GM19455 (cell line): Measurements from ENCODE around the gene XPA.
"Not testable (repeated sequence)": the region's sequence is repeated elsewhere in the genome, so short reads cannot be mapped to it uniquely, and the experiment has no call there.

Experiments
- ATAC-seq: cut with Tn5 transposase; IDR thresholded peaks from one replicate; pipeline ENCODE4 v1.9.1; 2021; ENCODE audit not compliant: unreplicated experiment

The XPA gene

GRCh38 chr9:97704345-97704677, 7.2 kb upstream of the XPA start:
- no peak for ATAC-seq

DNA sequence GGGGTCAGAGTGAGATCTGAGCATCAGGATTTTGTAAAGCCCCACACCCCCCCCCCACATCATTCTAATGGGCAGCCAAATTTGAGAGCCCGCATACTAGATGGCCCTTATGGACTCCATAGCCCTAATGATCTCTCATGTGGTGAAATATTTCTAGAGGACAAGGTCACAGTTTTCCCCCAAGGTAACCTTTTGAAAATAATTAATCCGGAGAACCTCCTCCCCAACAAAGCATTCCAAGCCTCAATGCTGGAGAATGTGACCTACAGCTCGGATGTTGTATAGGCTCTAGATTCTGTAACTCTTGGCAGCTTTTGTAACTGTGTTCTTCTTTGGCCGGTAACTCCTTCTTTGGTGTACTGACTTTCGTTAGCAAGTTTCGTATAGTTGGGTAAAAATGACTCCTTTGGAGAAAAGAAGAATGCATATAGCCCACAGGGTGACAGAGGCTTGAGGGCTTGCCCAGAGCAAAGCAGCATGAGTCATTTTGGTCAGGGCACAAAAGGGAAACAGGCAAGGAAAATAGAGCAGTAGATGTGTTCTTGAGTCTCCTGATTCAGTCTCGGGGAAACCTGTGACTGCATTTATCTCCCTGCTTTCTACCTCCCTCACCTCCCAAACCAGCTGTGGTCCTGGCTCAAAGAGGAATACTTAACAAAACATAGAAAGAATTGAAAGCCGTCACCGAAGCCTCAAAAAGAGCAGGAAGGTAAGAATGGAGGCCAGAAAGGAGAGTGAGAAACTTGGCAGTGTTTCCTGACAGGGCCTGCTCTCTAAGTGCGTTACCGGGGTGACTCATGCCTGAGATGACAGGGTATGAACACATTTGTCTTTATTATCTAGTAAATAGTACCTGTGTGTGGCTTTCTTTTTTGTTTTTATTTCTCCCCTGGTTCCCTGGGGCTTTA, 6.6 kb upstream of the XPA start:
- no peak for ATAC-seq

- ATAC-seq = not testable (repeated sequence)
Observed at GRCh38 chr9:97699824-97700223, 2.7 kb upstream of the XPA start.

DNA sequence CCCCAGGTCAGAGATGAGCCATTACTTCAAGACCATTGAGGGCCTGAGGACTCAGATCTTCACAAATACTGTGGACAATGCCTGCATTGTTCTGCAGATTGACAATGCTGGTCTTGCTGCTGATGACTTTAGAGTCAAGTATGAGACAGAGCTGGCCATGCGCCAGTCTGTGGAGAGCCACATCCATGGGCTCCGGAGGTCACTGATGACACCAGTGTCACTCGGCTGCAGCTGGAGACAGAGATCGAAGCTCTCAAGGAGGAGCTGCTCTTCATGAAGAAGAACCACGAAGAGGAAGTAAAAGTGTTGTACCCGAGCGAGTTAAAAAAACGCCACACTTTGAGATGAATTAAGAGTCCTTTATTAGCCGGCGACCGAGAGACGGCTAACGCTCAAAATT, 2.1 kb upstream of the XPA start:
- ATAC-seq = not testable (repeated sequence)

DNA sequence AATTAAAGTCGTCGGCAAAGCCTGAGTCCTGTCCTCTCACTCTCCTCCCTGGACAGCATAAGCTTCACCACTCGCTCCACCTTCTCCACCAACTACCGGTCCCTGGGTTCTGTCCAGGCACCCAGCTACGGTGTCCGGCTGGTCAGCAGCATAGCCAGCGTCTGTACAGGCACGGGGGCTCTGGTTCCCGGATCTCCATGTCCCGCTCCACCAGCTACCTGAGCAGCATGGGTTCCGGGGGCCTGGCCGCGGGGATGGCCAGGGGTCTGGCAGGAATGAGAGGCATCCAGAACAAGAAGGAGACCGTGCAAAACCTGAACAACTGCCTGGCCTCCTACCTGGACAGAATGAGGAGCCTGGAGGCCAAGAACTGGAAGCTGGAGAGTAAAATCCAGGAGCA, 1.7 kb upstream of the XPA start:
- no peak for ATAC-seq

DNA sequence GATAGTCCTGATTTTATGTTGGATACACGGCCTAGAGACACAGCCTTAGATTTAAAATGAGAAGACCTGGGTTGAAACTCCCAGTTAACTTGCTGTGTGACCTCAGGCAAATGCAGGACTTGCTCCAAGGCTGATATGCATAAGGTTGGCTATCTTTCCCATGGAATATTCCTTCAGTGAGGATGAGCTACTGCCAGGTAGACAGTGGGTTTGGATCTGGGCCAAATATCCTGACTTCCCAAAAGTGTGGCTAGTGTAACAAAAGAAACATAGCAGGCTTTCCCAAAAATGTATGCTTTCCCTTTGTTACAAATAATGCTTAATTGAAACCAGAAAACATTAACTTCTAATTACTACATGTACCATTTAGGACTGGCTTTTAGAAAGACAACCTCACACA, 697 bp upstream of the XPA start:
- ATAC-seq = no peak

DNA sequence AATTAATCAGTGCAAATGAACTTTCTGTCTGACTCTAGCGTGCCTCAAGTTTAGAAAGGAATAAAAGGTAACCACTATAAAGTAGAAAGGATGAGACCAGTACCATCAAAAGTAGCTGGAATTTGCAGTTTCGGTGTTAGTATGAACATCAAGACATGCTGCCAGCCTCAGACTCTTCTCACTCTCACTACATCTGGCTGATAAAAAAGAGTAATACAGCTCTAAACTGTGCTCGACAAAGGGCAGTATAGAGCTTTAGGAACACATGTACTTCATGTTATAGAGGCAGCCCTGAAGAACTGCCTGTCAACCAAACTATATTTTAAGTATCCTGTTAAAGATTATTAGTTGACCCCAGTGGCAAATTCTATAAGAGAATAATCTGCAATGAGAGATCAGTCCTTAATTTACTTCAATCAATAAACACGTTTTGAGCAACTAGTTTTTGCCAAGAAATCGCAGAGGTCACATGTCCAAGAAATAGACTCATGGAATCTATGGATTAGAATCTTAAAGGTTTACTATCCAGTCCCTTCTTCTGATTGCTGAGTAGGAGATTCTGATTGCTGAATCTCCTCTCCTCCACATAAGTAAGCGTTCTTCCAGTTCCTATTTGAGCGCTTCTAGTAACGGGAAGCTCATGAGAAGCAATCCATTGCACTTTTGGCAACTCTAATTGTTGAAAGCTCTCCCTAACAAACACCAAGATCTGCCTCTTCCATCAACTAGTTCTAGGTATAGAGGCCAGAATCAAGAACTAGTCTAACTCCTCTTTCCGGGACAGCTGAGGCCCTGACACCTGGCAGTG, 941 bp downstream of the XPA start:
- no peak for ATAC-seq

- no peak for ATAC-seq
Observed at GRCh38 chr9:97695390-97695789, 1.8 kb downstream of the XPA start.

DNA sequence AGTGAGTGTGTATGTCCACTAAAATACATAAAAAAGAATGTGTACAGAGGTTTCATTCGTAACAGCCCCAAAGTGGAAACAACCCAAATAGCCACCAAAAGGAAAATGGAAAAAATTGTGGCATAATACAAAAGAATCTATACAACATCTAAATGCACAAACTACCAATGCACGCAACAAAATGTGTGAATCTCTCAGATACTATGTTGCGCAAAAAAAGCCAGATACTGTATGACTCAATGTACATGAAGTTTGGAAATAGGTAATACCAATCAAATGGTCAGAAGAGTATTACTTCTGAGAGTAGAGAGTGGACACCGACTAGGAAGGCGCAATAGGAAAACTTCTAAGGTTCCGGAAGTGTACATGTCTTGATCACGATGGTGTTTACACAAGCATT, 2.4 kb downstream of the XPA start:
- ATAC-seq = no peak

GRCh38 chr9:97689401-97690180, 7.5 kb downstream of the XPA start:
- no peak for ATAC-seq

GRCh38 chr9:97688654-97689053, 8.5 kb downstream of the XPA start:
- no peak for ATAC-seq

DNA sequence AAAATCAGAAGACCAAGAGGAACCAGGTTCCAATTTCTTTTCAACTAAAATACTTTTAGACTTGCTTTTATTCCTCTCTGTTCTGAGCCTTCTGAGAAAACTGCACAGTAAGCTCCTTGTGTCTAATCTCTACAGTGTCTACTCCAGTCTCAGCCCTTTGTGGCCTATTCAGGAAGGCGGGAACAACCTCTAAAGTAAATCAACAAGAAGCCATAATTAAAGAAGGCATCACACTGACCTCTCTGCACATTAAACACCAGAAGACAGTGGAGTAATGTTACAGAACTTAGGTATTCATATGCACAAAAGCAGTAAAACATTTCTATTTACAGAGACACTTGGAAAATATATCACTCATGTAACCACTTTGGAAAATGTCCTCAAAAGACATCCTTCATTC, 14.9 kb downstream of the XPA start:
- ATAC-seq = no peak

DNA sequence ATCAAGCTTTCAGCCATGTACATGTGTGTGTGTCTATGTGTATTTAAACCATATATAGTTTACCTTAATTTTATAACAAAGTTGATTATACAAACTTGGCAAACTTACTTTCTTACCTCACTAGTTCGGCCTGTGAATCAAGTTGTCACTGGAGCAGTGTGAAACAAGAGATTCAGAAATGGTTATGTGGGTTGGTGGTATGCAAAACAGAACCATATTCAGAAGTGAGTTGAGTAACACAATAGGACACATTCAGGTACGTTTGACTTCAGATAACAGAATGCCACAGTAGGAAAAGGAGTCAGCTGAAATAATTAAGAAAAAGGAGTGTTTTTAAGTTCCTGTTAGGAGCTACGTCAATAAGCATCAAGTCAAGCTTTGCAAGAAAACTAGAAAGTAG, 21.5 kb downstream of the XPA start:
- ATAC-seq = no peak

DNA sequence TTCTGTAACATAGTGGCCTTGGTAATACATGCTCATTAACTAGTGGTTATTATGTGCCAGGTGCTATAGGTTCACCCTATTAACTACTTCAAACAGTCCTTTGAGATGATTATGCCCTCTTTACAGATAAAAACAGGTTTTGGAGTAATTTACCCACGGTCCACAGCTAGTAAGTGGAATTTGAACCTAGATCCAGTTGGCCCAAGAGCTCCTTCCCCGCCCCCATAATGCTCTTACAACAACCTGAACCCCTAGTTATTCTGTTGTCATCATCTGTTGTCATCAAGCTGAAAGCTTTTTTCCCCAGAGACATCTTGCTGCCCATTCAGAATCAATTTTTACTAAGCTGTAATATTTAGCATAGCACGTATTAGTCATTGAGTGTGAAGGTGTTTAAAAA, 23.2 kb downstream of the XPA start:
- no peak for ATAC-seq

GRCh38 chr9:97672403-97672802, 24.7 kb downstream of the XPA start:
- no peak for ATAC-seq

GRCh38 chr9:97670586-97670985, 26.6 kb downstream of the XPA start:
- ATAC-seq = no peak

DNA sequence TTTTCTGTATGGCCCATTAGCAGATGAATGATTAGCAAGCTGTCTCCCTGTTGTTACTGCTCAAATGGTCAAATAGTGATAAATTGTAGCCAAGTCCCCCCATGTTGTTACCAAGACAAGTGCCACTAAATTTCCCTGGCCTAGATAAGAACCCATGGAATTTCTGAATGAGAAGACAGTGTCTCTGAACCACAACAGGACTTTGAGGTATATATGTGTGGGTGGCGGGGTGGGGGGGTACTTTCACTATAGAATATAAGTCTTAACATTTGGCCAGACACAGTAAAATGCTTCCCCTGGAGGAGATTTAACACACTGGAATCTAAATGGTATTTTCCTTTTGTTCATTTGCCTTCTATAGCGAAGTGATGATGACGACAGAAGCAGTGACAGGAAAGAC, 28.7 kb downstream of the XPA start:
- no peak for ATAC-seq

GRCh38 chr9:97666907-97667686, 30.0 kb downstream of the XPA start:
- ATAC-seq = no peak

DNA sequence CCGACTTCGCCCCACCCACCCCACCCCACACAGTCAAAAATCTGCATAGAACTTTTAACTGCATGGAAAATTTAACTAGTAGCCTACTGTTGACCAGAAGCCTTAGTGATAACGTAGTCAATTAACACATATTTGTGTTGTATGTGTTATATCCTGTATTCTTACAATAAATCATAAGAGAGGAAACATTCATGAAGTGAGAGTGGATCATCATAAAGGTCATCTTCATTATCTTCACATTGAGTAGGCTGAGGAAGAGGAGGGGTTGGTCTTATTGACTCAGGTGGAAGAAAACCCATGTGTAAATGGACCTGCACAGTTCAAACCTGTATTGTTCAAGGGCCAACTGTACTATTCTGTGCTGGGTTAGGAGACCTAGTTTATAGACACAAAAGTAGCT, 31.4 kb downstream of the XPA start:
- ATAC-seq = no peak

- no peak for ATAC-seq
Observed at GRCh38 chr9:97660847-97661246, 36.3 kb downstream of the XPA start.

DNA sequence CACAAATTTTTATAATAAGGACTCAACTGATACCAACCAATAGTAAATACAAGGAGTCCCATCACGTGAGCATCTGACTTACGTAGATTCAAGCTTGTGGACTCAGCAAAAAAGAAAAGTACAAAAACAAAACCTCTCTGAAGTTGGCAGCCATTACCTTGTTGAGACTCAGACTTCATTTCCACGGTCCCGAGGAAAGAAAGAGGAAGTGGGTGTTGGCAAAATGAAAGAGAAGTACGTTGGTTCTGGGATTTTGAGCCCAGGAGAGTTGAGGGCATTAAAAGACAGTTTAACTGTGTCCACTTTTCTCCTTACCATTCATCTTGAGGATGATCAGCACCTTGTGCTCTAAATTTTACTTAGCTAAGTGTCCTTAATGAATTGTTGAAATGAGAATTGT, 36.8 kb downstream of the XPA start:
- no peak for ATAC-seq
